GM10266 (cell line): ENCODE data around the gene CLMN.

Experiments used
- DNase-seq: peaks from one replicate; pipeline ENCODE4 v3.0.0; 2012; ENCODE audit errors: extremely low spot score
- CTCF ChIP-seq: IDR thresholded peaks from 2 replicates; pipeline ENCODE4 v1.5.1; 2012; ENCODE audit warnings: mild to moderate bottlenecking, low read depth; ENCODE audit not compliant: control insufficient read depth, insufficient read depth; ENCODE audit errors: missing control alignments

CLMN gene

GRCh38 chr14:95198320-95198719 is 121.4 kb downstream of the CLMN start:
- no peak for TF ChIP-seq CTCF
- no peak for DNase-seq

- no peak for DNase-seq
- no peak for TF ChIP-seq CTCF
Observed at GRCh38 chr14:95197551-95197950, 122.2 kb downstream of the CLMN start.

- DNase-seq: no peak
- no peak for TF ChIP-seq CTCF
Observed at GRCh38 chr14:95196826-95197545, 122.7 kb downstream of the CLMN start.

- peak; percentile 54 for DNase-seq
- TF ChIP-seq CTCF: peak; percentile 38
Observed at GRCh38 chr14:95196268-95196667, 123.4 kb downstream of the CLMN start.

- no peak for TF ChIP-seq CTCF
- no peak for DNase-seq
Observed at GRCh38 chr14:95195031-95195430, 124.7 kb downstream of the CLMN start.

GRCh38 chr14:95193081-95193480 is 126.6 kb downstream of the CLMN start:
- TF ChIP-seq CTCF: no peak

GRCh38 chr14:95192311-95192710 is 127.4 kb downstream of the CLMN start:
- TF ChIP-seq CTCF: no peak
- no peak for DNase-seq

More at GRCh38 chr14:95193081-95193480, 126.6 kb downstream of the CLMN start:
- no peak for DNase-seq
